GM23338 (cell line): ENCODE measurements around the gene EPHA6. TPM values are rescaled to one million over a fixed set of nuclear protein-coding genes. Genes with fewer than 3 reads are reported as not detected.

Experiments used
- ATAC-seq: fragments of 200-7000 bp; cut with Tn5 transposase; 3 replicates; pipeline ENCODE4 v1.9.1; 2020
- DNase-seq: peaks from one replicate; pipeline ENCODE4 v3.0.0-alpha.2; 2015; ENCODE audit warnings: low spot score
- H2AFZ ChIP-seq: fragments of 200-600 bp; sonication (generic); 2 replicates; pipeline ENCODE4 v1.8.0; 2016; ENCODE audit warnings: antibody characterized with exemption, mild to moderate bottlenecking, moderate library complexity
- H3F3A ChIP-seq: fragments of 200-600 bp; sonication (generic); replicated peaks from 2 replicates; pipeline ENCODE4 v1.8.0; 2017; ENCODE audit warnings: antibody characterized with exemption, mixed run types, low read depth
- H3K27ac ChIP-seq: fragments of 200-600 bp; sonication (generic); 2 replicates; pipeline ENCODE4 v1.6.1; 2016; ENCODE audit warnings: low read depth
- H3K27me3 ChIP-seq: fragments of 200-600 bp; sonication (generic); 2 replicates; pipeline ENCODE4 v1.8.0; 2016; ENCODE audit warnings: mild to moderate bottlenecking, mixed run types, moderate library complexity; ENCODE audit not compliant: insufficient read depth
- H3K36me3 ChIP-seq: fragments of 200-600 bp; sonication (generic); 2 replicates; pipeline ENCODE4 v1.8.0; 2016; ENCODE audit warnings: mild to moderate bottlenecking; ENCODE audit not compliant: insufficient read depth
- H3K4me1 ChIP-seq: fragments of 200-600 bp; sonication (generic); 2 replicates; pipeline ENCODE4 v1.8.0; 2016; ENCODE audit warnings: mild to moderate bottlenecking, moderate library complexity; ENCODE audit not compliant: insufficient read depth
- H3K4me2 ChIP-seq: fragments of 200-600 bp; sonication (generic); 2 replicates; pipeline ENCODE4 v1.7.1; 2017; ENCODE audit warnings: mixed run types
- H3K4me3 ChIP-seq: fragments of 200-600 bp; sonication (generic); 2 replicates; pipeline ENCODE4 v1.6.1; 2016; ENCODE audit warnings: mixed run types
- H3K79me2 ChIP-seq: fragments of 200-600 bp; sonication (generic); replicated peaks from 2 replicates; pipeline ENCODE4 v1.8.0; 2017; ENCODE audit warnings: mild to moderate bottlenecking; ENCODE audit not compliant: insufficient read depth
- H3K9me2 ChIP-seq: fragments of 200-600 bp; sonication (generic); 2 replicates; pipeline ENCODE4 v1.8.0; 2017; ENCODE audit not compliant: insufficient read depth
- H4K20me1 ChIP-seq: fragments of 200-600 bp; sonication (generic); replicated peaks from 2 replicates; pipeline ENCODE4 v1.8.0; 2017; ENCODE audit warnings: mild to moderate bottlenecking; ENCODE audit not compliant: insufficient read depth
- H3K27ac Mint-ChIP-seq: 2 replicates; pipeline ENCODE4 v1.8.0; 2020; ENCODE audit warnings: inconsistent platforms, mild to moderate bottlenecking, moderate library complexity, mixed read lengths
- H3K27me3 Mint-ChIP-seq: 3 replicates; pipeline ENCODE4 v1.8.0; 2022; ENCODE audit warnings: low read depth, mild to moderate bottlenecking, moderate library complexity, mixed read lengths, inconsistent platforms; ENCODE audit not compliant: insufficient read depth, poor library complexity
- H3K36me3 Mint-ChIP-seq: 3 replicates; pipeline ENCODE4 v1.8.0; 2021; ENCODE audit warnings: low read depth, mild to moderate bottlenecking, inconsistent platforms, moderate library complexity, mixed read lengths
- H3K4me1 Mint-ChIP-seq: 3 replicates; pipeline ENCODE4 v1.8.0; 2020; ENCODE audit warnings: mild to moderate bottlenecking, inconsistent platforms, mixed read lengths
- H3K4me3 Mint-ChIP-seq: 3 replicates; pipeline ENCODE4 v1.8.0; 2021; ENCODE audit warnings: moderate library complexity, mild to moderate bottlenecking, inconsistent platforms, mixed read lengths
- H3K9me3 Mint-ChIP-seq: 3 replicates; pipeline ENCODE4 v1.8.0; 2020; ENCODE audit warnings: moderate library complexity, mild to moderate bottlenecking, inconsistent platforms, mixed read lengths
- CREB1 ChIP-seq: fragments of 250-450 bp; sonication (Bioruptor Pico); IDR thresholded peaks from 2 replicates; pipeline ENCODE4 v1.5.0; 2020; ENCODE audit warnings: low read depth, mild to moderate bottlenecking, moderate library complexity
- EZH2phosphoT487 ChIP-seq: fragments of 200-600 bp; sonication (generic); IDR thresholded peaks from one replicate; pipeline ENCODE4 v1.8.1; 2018; ENCODE audit warnings: antibody characterized with exemption; ENCODE audit not compliant: unreplicated experiment
- JUNB ChIP-seq: IDR thresholded peaks from one replicate; pipeline ENCODE4 v1.6.1; 2016; ENCODE audit warnings: antibody characterized with exemption; ENCODE audit not compliant: unreplicated experiment
- NANOG ChIP-seq: IDR thresholded peaks from 2 replicates; pipeline ENCODE4 v1.6.1; 2016; ENCODE audit warnings: antibody characterized with exemption, borderline replicate concordance
- POLR2AphosphoS5 ChIP-seq: IDR thresholded peaks from 2 replicates; pipeline ENCODE4 v1.6.1; 2016; ENCODE audit warnings: antibody characterized with exemption, low read depth
- STAT1 ChIP-seq: IDR thresholded peaks from one replicate; pipeline ENCODE4 v1.6.1; 2016; ENCODE audit warnings: antibody characterized with exemption; ENCODE audit not compliant: unreplicated experiment
- ZNF114 ChIP-seq: fragments of 250-450 bp; sonication (Bioruptor Pico); IDR thresholded peaks from 2 replicates; pipeline ENCODE4 v1.5.0; 2020; ENCODE audit warnings: mild to moderate bottlenecking, moderate library complexity
- ZNF331 ChIP-seq: fragments of 250-450 bp; sonication (Bioruptor Pico); IDR thresholded peaks from 2 replicates; pipeline ENCODE4 v1.5.0; 2020; ENCODE audit warnings: low read depth, mild to moderate bottlenecking, moderate library complexity
- ZNF462 ChIP-seq: fragments of 250-450 bp; sonication (Bioruptor Pico); IDR thresholded peaks from 2 replicates; pipeline ENCODE4 v1.5.0; 2020; ENCODE audit warnings: mild to moderate bottlenecking, moderate library complexity
- polyA plus RNA-seq: library from polyadenylated mRNA; unstranded; fragments of >200 nt; fragmentation: Nextera tagmentation; extraction: Ambion mirVana; gene quantifications from 2 replicates; pipeline ENCODE4 v1.2.1, GENCODE V29; 2016
- total RNA-seq: library from RNA; depleted of rRNA; stranded (reverse); fragments of >200 nt; shearing (Covaris generic); gene quantifications from 2 replicates; pipeline ENCODE4 v1.2.3, GENCODE V29; 2014
- TF ChIP-seq, protein P1 (sequence below): IDR thresholded peaks from one replicate; pipeline ENCODE4 v1.6.1; 2018; ENCODE audit warnings: antibody characterized with exemption; ENCODE audit not compliant: unreplicated experiment
- TF ChIP-seq, protein P2 (sequence below), 2 experiments: fragments of 200-600 bp in 1 of 2; sonication (generic) in 1 of 2; conservative IDR thresholded peaks; 2 replicates each; pipeline versions ENCODE4 v1.5.1 to v1.6.1; 2016 to 2017; ENCODE audit warnings: antibody characterized with exemption in 2 of 2, low read depth in 2 of 2, mild to moderate bottlenecking in 2 of 2, moderate library complexity in 1 of 2
- TF ChIP-seq, protein P3 (sequence below): IDR thresholded peaks from 2 replicates; pipeline ENCODE4 v1.6.1; 2016; ENCODE audit warnings: antibody characterized with exemption

EPHA6 gene
- total and polyA plus RNA-seq, 2 experiments from 2014 or later = 0.37 to 2.6 TPM

- Histone ChIP-seq H3K4me1 (no peaks in the 10 kb centered on the region), H3K9me2 (peaks cover 7% of the 10 kb centered on the region; the same call in 1 of the 2 replicates), H3K4me3 (no peak overlapping the region), H3K27ac (no peak overlapping the region), H3K36me3 (no peaks in the 10 kb centered on the region), H3K79me2 (no peaks in the 10 kb centered on the region), H3K27me3 (no peaks in the 10 kb centered on the region), H4K20me1 (no peaks in the 10 kb centered on the region), H3F3A (no peaks in the 10 kb centered on the region), H3K4me2 (no peak overlapping the region), H2AFZ (0 out of 2 replicates have a peak overlapping the region, but pooled peaks have one; percentile 13)
- Mint-ChIP-seq H3K4me3 (no peak overlapping the region), H3K4me1 (peaks cover 7% of the 10 kb centered on the region; the same call in 2 of the 3 replicates), H3K9me3 (peaks cover 5% of the 10 kb centered on the region; the same call in 1 of the 3 replicates), H3K27me3 (peaks cover 4% of the 10 kb centered on the region), H3K36me3 (peaks cover 5% of the 10 kb centered on the region; the same call in 1 of the 3 replicates), H3K27ac (no peak overlapping the region)
- TF ChIP-seq, protein P1, sequence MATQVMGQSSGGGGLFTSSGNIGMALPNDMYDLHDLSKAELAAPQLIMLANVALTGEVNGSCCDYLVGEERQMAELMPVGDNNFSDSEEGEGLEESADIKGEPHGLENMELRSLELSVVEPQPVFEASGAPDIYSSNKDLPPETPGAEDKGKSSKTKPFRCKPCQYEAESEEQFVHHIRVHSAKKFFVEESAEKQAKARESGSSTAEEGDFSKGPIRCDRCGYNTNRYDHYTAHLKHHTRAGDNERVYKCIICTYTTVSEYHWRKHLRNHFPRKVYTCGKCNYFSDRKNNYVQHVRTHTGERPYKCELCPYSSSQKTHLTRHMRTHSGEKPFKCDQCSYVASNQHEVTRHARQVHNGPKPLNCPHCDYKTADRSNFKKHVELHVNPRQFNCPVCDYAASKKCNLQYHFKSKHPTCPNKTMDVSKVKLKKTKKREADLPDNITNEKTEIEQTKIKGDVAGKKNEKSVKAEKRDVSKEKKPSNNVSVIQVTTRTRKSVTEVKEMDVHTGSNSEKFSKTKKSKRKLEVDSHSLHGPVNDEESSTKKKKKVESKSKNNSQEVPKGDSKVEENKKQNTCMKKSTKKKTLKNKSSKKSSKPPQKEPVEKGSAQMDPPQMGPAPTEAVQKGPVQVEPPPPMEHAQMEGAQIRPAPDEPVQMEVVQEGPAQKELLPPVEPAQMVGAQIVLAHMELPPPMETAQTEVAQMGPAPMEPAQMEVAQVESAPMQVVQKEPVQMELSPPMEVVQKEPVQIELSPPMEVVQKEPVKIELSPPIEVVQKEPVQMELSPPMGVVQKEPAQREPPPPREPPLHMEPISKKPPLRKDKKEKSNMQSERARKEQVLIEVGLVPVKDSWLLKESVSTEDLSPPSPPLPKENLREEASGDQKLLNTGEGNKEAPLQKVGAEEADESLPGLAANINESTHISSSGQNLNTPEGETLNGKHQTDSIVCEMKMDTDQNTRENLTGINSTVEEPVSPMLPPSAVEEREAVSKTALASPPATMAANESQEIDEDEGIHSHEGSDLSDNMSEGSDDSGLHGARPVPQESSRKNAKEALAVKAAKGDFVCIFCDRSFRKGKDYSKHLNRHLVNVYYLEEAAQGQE = no peak
- TF ChIP-seq ZNF114 (CRISPR knock-in tag) (no peak), POLR2AphosphoS5 (no peak), ZNF462 (CRISPR knock-in tag) (no peak), JUNB (no peak), EZH2phosphoT487 (no peak), CREB1 (CRISPR knock-in tag) (no peak), NANOG (no peak), ZNF331 (CRISPR knock-in tag) (no peak), STAT1 (no peak)
- TF ChIP-seq, protein P2, sequence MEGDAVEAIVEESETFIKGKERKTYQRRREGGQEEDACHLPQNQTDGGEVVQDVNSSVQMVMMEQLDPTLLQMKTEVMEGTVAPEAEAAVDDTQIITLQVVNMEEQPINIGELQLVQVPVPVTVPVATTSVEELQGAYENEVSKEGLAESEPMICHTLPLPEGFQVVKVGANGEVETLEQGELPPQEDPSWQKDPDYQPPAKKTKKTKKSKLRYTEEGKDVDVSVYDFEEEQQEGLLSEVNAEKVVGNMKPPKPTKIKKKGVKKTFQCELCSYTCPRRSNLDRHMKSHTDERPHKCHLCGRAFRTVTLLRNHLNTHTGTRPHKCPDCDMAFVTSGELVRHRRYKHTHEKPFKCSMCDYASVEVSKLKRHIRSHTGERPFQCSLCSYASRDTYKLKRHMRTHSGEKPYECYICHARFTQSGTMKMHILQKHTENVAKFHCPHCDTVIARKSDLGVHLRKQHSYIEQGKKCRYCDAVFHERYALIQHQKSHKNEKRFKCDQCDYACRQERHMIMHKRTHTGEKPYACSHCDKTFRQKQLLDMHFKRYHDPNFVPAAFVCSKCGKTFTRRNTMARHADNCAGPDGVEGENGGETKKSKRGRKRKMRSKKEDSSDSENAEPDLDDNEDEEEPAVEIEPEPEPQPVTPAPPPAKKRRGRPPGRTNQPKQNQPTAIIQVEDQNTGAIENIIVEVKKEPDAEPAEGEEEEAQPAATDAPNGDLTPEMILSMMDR (conservative IDR thresholded peaks at IDR 0.05; ENCODE audit: low read depth in 2 of 2) = no peak
- TF ChIP-seq, protein P3, sequence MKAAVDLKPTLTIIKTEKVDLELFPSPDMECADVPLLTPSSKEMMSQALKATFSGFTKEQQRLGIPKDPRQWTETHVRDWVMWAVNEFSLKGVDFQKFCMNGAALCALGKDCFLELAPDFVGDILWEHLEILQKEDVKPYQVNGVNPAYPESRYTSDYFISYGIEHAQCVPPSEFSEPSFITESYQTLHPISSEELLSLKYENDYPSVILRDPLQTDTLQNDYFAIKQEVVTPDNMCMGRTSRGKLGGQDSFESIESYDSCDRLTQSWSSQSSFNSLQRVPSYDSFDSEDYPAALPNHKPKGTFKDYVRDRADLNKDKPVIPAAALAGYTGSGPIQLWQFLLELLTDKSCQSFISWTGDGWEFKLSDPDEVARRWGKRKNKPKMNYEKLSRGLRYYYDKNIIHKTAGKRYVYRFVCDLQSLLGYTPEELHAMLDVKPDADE = no peak
- ATAC-seq = no peak
- DNase-seq = no peak
These were observed 670.8 kb downstream of the EPHA6 start for GRCh38 chr3:97485206-97485605.
